NCI-H446 (cell line): Measurements from ENCODE around the gene BTG4.
A peak's percentile ranks its signal among the peaks of the same experiment; 100 is the strongest.

ENCODE experiments used
- DNase-seq, 2 experiments: peaks; one replicate each; lab custom pipeline; 2025; lab: John Stamatoyannopoulos, UW

BTG4 gene

DNA sequence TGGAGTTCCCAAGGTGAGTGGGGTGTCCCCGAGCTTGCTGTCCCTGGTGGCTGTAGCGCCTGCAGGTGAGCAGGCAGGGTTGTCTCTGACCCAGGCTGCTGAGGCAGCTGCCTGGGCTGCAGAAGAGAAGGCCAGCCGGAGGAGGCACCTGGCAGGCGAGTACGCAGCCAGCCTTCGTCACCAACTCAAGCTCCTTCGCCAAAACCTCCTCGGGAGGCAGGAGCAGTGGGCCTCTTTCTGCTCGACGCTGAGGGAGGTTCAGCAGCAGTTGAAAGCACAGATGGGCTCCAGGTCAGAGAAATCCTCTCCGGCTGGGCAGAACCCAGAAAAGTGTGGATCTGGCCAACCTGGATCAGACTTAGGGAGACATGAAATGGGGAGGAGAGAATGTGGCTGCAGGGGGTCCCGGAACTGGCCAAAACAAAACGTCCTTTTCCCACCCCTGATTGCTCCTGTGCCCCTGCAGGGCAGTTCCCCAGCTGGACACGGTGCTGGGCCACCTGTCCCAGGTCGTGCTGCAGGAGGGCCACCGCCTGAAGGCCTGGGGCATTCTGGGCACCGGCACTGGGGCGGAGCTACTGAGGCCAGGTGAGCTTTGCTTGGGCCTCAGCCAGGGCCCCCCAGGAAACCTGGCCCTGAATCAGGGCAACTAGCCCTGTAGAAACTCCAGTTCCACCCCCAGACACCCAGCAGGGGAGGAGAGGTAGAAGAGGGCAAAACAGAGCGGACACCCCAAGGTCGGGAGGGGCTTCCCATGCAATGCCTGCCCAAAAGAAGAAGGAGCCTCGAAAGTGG is 56.7 kb downstream of the BTG4 start:
- peak in 1 of 2 experiments; percentile 38 for DNase-seq

- DNase-seq = peak; percentile 29 to 77
These were observed 57.5 kb downstream of the BTG4 start for GRCh38 chr11:111454561-111455192.

DNA sequence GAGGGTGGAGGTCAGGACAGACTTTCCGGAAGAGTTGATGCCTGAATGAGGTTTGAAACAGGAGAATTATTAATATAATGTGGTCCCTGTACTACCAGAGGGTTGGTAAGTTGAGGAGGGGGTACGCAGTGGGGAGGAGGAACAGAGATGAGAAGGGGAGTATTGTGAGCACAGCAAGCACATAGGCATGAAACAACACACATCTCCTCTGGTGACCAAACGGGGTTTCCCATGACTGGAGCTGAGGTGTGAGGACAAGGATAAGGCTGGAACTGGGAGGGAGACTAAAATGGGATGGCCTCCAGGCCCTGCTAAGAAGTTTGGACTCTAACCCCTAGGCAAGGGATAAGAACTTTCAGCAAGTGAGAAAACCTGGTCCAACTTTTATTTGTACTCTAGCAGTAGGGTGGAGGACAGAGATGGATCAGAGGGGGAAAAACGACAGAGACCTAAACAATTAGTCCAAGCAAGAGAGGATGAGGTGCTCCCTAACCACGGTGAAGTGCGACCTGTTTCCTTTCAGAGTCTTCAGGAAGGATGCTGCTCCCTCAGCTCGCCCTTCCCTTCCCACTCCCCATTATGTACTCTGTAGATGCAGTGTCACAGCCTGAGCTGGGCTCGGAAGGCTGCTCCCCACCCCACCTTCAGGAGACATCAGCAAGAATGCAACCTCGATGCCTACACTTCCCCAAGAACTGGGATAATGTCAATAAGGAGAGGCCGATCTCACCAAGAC is 59.2 kb downstream of the BTG4 start:
- no peak for DNase-seq

- DNase-seq = no peak
These were observed 60.0 kb downstream of the BTG4 start for GRCh38 chr11:111452146-111452545.

DNA sequence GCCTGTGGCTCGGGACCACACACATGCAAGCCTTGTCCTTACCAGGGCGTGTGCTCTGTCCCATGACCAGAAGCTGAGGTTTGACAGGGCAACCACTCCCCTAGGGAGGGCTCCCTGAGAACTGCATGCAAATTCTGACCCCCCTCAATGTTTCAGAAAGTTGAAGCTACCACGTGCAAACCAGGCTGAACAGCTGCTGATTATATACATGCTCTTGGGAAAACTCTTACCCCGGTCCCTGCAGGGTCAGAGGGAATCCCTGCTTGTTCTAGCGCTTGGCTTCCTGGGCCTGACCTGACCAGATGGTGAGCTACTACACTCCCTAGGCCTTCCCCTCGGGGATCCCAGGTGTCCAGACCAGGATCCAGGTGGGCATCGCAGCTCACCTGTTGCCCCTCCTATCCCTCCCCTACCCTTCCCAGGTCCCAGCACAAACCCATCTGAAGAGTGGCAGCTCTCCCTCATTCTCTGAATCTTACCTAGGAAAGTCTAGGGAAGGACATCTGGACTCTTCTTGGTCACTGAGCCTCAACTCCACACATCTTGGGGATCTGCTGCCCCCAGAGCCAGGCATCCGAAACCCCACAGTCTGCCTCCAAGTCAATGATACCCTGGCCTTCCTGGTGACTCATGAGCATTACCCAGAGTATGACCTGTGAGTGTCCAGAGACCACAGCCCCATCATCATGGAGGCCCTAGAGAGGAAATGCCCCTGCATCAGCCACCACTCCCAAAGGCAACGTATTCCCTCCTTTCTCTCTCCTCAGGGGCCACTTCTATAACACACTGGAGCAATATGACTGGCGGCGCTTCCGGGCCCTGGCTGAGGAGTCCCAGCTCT is 61.5 kb downstream of the BTG4 start:
- no peak for DNase-seq

GRCh38 chr11:111449696-111450479 is 62.3 kb downstream of the BTG4 start:
- no peak for DNase-seq

DNA sequence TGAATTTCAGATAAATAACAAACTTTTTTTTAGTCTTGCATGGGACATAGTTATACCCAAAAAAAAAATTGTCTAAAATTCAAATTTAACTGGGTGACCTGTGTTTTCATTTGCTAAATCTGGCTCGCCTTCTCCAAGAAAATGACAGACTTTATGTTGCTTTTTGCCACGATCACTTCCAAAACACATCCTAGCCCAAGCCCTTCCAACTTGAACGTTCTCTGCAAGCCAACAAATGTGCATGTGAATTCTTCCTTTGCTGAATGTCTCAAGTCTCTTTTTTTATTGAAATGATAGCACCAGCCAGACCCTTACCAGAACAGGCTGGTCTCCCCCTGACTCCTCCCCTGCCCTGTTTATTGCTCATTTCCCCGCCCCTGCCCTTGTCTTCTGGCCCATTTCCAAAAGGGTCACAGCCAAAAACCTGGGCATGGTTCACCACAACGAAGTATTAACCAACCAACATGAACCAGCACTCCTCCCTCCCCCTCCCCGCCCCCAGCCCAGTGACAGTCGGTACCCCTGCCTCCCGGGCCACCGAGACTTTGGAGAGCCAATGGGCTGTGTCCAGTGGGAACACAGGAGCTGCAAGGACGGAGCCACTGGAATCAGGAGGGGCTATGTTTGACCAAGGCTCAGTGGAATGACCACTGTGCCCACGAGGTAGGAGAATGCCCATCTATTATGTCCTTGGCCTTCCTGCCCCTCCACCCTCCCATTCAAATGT is 63.2 kb downstream of the BTG4 start:
- peak in 1 of 2 experiments; percentile 39 for DNase-seq

DNA sequence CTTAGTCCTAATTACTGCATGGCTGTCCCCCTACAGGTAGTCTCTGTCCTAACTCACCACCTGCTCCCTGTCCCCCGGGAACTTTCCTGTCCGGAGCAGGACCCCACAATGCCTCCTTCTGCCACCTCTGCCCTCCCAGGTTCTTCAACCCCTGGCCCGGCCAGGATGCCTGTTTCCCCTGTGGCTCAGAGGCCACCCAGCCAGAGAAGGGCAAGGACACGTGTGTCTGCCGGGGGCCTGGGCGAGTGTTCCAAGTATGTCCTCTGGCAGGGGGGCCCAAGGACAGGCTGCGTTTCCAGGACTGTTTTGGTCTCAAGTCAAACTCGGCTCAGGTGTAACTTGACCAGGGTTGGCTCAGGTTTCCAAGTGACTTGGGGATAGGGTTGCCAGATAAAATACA is 63.8 kb downstream of the BTG4 start:
- DNase-seq = no peak

GRCh38 chr11:111447931-111448330 is 64.3 kb downstream of the BTG4 start:
- no peak for DNase-seq

DNA sequence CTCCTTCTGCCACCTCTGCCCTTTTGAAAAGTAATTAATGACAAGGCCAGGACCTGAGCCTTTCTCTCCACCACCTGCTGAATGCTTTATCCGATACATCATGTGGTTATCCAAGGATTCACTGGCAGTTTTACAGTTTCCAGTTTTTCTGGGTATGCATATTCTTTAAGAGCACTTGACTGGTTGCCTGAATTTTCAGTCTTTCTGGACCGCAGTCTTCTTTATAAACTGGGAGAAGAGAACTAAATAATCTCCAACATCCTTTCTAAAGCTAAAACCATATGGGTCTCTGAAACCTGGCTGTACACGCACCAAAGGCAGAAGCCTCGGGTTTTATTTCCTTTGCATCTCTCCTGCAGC is 65.1 kb downstream of the BTG4 start:
- DNase-seq = no peak

GRCh38 chr11:111446404-111447111 is 65.6 kb downstream of the BTG4 start:
- DNase-seq = peak; percentile 75 to 90

- no peak for DNase-seq
These were observed 66.6 kb downstream of the BTG4 start for GRCh38 chr11:111445586-111445985.
